Mucosa of descending colon (tissue), 3 donors: ENCODE data around the gene C18orf32. TPM values are rescaled to one million over a fixed set of nuclear protein-coding genes. Genes with fewer than 3 reads are reported as not detected.

ENCODE experiments used
- ATAC-seq: fragments of 200-7000 bp; cut with Tn5 transposase; one replicate; pipeline ENCODE4 v1.9.1; 2020; ENCODE audit warnings: mild to moderate bottlenecking, moderate library complexity
- DNase-seq, 3 donors: peaks; one replicate each; pipeline ENCODE4 v3.0.0-alpha.2; 2020
- H3K36me3 ChIP-seq: fragments of 200-600 bp; one replicate; pipeline ENCODE4 v1.8.0; 2021; ENCODE audit warnings: low read depth, mild to moderate bottlenecking
- H3K4me1 ChIP-seq: fragments of 200-600 bp; one replicate; pipeline ENCODE4 v1.8.0; 2021; ENCODE audit warnings: low read depth, mild to moderate bottlenecking
- H3K4me3 ChIP-seq: fragments of 200-600 bp; one replicate; pipeline ENCODE4 v1.8.0; 2021; ENCODE audit warnings: mild to moderate bottlenecking
- H3K9me3 ChIP-seq: fragments of 200-600 bp; one replicate; pipeline ENCODE4 v1.8.0; 2021; ENCODE audit warnings: mild to moderate bottlenecking
- CTCF ChIP-seq: fragments of 200-600 bp; IDR thresholded peaks from one replicate; pipeline ENCODE4 v1.8.0; 2022; ENCODE audit warnings: antibody characterized with exemption, mild to moderate bottlenecking
- intact Hi-C, 2 donors: fragments of 100-400 bp; cut with DNase I in 1 of 2; cut with micrococcal nuclease in 1 of 2; formaldehyde crosslinking; loops; one replicate each; pipeline versions ENCODE4 v1.11.0 to v1.11.1; 2022; cut with DNase I, micrococcal nuclease
- long read RNA-seq, 2 donors: library from polyadenylated mRNA; unstranded; transcript quantifications; one replicate each; pipeline ENCODE4 v2.0.0, GENCODE V29; 2019 to 2021
- total RNA-seq, 3 donors: library from RNA; stranded (reverse); fragmentation: NEBNext Ultra II Directional in 2 of 3; extraction: Animal tissue kit (Norgen Biotek cat#: 25700) in 2 of 3; gene quantifications; one replicate each; pipeline versions ENCODE4 v1.2.1 to v1.2.4, GENCODE V29; 2021 to 2023
- donor health status: DM: no; HTN: no; CAD: no; lungs with moderate emphysema.
- donor health status: DM: no; HTN: no; CAD: no.
- donor health status: DM: no; HTN: yes; CAD: no.

Gene C18orf32
- total RNA-seq, result 10 to 100 TPM; 48.9 to 61.7 (median 57.8) TPM
- long read RNA-seq, donor 1, full-length matches to known transcripts, result 54 of 58 reads
- long read RNA-seq, donor 1, partial matches to known transcripts, result 1 of 58 reads
- long read RNA-seq, donor 1, other reads (novel, unspliced or antisense), result 3 of 58 reads
- long read RNA-seq, donor 2, full-length matches to known transcripts, result 93 of 94 reads
- long read RNA-seq, donor 2, partial matches to known transcripts, result 0 of 94 reads
- long read RNA-seq, donor 2, other reads (novel, unspliced or antisense), result 1 of 94 reads

DNA sequence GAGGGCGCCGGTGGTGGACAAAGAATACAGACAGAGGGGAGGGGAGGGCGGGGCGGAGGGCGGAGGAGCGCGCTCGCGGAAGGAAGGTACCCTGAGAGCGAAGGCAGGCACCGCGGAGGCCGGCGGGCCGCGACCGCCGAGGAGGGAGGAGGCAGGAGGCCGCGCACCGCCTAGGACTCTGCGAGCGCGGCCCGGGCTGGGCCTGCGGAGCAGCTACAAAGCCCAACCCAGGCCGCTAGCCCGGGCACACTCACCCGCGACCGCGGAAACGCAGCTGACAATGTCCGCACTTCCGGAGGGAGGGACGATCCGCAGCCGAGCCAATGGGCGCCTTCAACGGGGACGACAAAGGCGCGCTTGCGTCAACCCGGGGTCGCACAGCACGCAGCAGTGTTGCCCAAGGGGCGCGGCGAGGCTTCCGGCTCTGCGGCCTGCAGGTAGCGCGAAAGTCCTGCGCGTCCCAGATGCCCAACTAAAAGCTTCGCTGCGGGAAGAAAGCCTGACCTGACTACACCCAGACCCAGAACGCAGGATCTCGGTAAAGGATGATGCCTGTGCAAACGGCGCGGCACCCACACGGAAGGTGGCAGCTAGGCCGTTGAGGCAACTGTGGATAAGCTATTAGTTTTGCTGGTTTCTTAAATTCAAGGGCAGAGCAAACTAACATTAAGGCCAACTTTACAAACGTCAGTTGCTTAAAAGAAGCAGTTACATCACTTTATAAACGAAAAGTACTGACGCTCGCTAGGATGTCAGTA lies at the start of gene C18orf32:
Gene C18orf32, minus strand, starts transcription at position 282 of the 758 bp plus-strand sequence. CDS start 3,486 bp downstream, outside the sequence.
- Histone ChIP-seq H3K4me1 (peaks cover 19% of the 10 kb centered on the region), H3K9me3 (no peaks in the 10 kb centered on the region), H3K4me3 (peak within 1 kb of the TSS; percentile 82), H3K36me3 (no peaks in the 10 kb centered on the region)
- intact Hi-C loops, result no loop called here
- DNase-seq (peak; percentile 96 to 98 (median 97)), ATAC-seq (peak; percentile 98)
- TF ChIP-seq CTCF, result no peak

- Histone ChIP-seq H3K4me3 (no peak overlapping the region), H3K4me1 (peaks cover 3% of the 10 kb centered on the region), H3K36me3 (no peaks in the 10 kb centered on the region), H3K9me3 (no peaks in the 10 kb centered on the region)
- intact Hi-C loops, result no loop called here
- DNase-seq, result no peak
- no peak for TF ChIP-seq CTCF
- ATAC-seq, result no peak
These were observed 48.0 kb upstream of the C18orf32 start for GRCh38 chr18:49534846-49535601.

DNA sequence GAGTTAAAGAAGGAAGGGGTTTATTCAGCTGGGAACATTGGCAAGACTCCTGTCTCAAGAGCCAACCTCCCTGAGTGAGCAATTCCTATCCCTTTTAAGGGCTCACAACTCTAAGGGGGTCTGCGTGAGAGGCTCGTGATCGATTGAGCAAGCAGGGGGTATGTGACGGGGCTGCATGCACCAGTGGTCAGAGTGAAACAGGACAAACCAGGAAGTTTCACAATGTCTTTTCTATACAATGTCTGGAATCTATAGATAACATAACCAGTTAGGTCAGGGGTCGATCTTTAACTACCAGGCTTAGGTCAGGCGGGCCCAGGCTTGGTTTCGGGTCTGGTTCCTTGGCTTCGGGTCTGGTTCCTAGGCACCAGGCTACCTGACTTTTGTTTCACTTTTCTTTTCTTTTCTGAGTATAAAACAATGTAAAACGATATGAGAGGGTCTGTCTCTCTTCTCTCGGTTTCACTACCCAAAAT lies 44.7 kb upstream of the C18orf32 start:
- TF ChIP-seq CTCF, result no peak
- intact Hi-C loops, result no loop called here
- no peak for DNase-seq
- ATAC-seq, result no peak
- H3K9me3 ChIP-seq, result no peaks in the 10 kb centered on the region
- no peak overlapping the region for H3K4me3 ChIP-seq
- H3K4me1 ChIP-seq, result peaks cover 10% of the 10 kb centered on the region
- H3K36me3 ChIP-seq, result no peaks in the 10 kb centered on the region

- H3K4me3 ChIP-seq, result no peak overlapping the region
- intact Hi-C loops, result no loop called here
- DNase-seq (no peak), ATAC-seq (peak; percentile 73)
- H3K36me3 ChIP-seq, result no peaks in the 10 kb centered on the region
- H3K9me3 ChIP-seq, result no peaks in the 10 kb centered on the region
- no peak for TF ChIP-seq CTCF
- peaks cover 10% of the 10 kb centered on the region for H3K4me1 ChIP-seq
These were observed 42.6 kb upstream of the C18orf32 start for GRCh38 chr18:49529596-49529995.

- intact Hi-C loops, result no loop called here
- Histone ChIP-seq H3K4me1 (peaks cover 10% of the 10 kb centered on the region), H3K4me3 (no peak overlapping the region), H3K9me3 (no peaks in the 10 kb centered on the region), H3K36me3 (no peaks in the 10 kb centered on the region)
- ATAC-seq, result no peak
- DNase-seq, result no peak
- no peak for TF ChIP-seq CTCF
These were observed 40.7 kb upstream of the C18orf32 start for GRCh38 chr18:49527631-49528327.
